ENCODE data around the gene P2RY6.
A peak's percentile ranks its signal among the peaks of the same experiment; 100 is the strongest.

The P2RY6 gene

GRCh38 chr11:73246303-73246702 is 25.8 kb upstream of the P2RY6 start:
- no peak for DNase-seq (ENCODE audit: low spot score)

GRCh38 chr11:73248526-73249185 is 23.5 kb upstream of the P2RY6 start:
- H3K27me3 ChIP-seq (ENCODE audit: insufficient read depth, poor library complexity, severe bottlenecking) = no peaks in the 10 kb centered on the region
- no peaks in the 10 kb centered on the region for H3K36me3 ChIP-seq (ENCODE audit: low read depth)
- peak; percentile 1 for DNase-seq (ENCODE audit: low spot score)
- no peaks in the 10 kb centered on the region for H3K9me3 ChIP-seq (ENCODE audit: severe bottlenecking)
- no peak overlapping the region for H3K27ac ChIP-seq (ENCODE audit: poor library complexity, severe bottlenecking)
- TF ChIP-seq CTCF (IDR thresholded peaks at IDR 0.05; ENCODE audit: poor library complexity, severe bottlenecking) = no peak
- H3K4me3 ChIP-seq (ENCODE audit: severe bottlenecking) = no peak overlapping the region
- H3K4me1 ChIP-seq (ENCODE audit: insufficient read depth, poor library complexity, severe bottlenecking) = no peaks in the 10 kb centered on the region
- no peak for ATAC-seq (ENCODE audit: low read depth)

More at GRCh38 chr11:73246303-73246702, 25.8 kb upstream of the P2RY6 start:
- no peaks in the 10 kb centered on the region for H3K27me3 ChIP-seq (ENCODE audit: insufficient read depth, poor library complexity, severe bottlenecking)
- TF ChIP-seq CTCF (IDR thresholded peaks at IDR 0.05; ENCODE audit: poor library complexity, severe bottlenecking) = no peak
- H3K27ac ChIP-seq (ENCODE audit: poor library complexity, severe bottlenecking) = no peak overlapping the region
- peaks cover 3% of the 10 kb centered on the region for H3K4me1 ChIP-seq (ENCODE audit: insufficient read depth, poor library complexity, severe bottlenecking)
- H3K4me3 ChIP-seq (ENCODE audit: severe bottlenecking) = no peak overlapping the region
- no peaks in the 10 kb centered on the region for H3K36me3 ChIP-seq (ENCODE audit: low read depth)
- no peak for ATAC-seq (ENCODE audit: low read depth)
- H3K9me3 ChIP-seq (ENCODE audit: severe bottlenecking) = no peaks in the 10 kb centered on the region

GRCh38 chr11:73249304-73249703 is 22.8 kb upstream of the P2RY6 start:
- Histone ChIP-seq H3K27ac (ENCODE audit: poor library complexity, severe bottlenecking) (no peak overlapping the region), H3K9me3 (ENCODE audit: severe bottlenecking) (no peaks in the 10 kb centered on the region), H3K4me1 (ENCODE audit: insufficient read depth, poor library complexity, severe bottlenecking) (no peaks in the 10 kb centered on the region), H3K27me3 (ENCODE audit: insufficient read depth, poor library complexity, severe bottlenecking) (no peaks in the 10 kb centered on the region), H3K4me3 (ENCODE audit: severe bottlenecking) (no peak overlapping the region), H3K36me3 (ENCODE audit: low read depth) (no peaks in the 10 kb centered on the region)
- peak; percentile 8 for DNase-seq (ENCODE audit: low spot score)
- ATAC-seq (ENCODE audit: low read depth) = no peak
- TF ChIP-seq CTCF (IDR thresholded peaks at IDR 0.05; ENCODE audit: poor library complexity, severe bottlenecking) = no peak

GRCh38 chr11:73249853-73250783 is 22.0 kb upstream of the P2RY6 start:
- H3K27ac ChIP-seq (ENCODE audit: poor library complexity, severe bottlenecking) = no peak overlapping the region
- no peak for TF ChIP-seq CTCF (IDR thresholded peaks at IDR 0.05; ENCODE audit: poor library complexity, severe bottlenecking)
- H3K4me3 ChIP-seq (ENCODE audit: severe bottlenecking) = no peak overlapping the region
- H3K36me3 ChIP-seq (ENCODE audit: low read depth) = no peaks in the 10 kb centered on the region
- no peaks in the 10 kb centered on the region for H3K4me1 ChIP-seq (ENCODE audit: insufficient read depth, poor library complexity, severe bottlenecking)
- ATAC-seq (ENCODE audit: low read depth) = no peak
- H3K9me3 ChIP-seq (ENCODE audit: severe bottlenecking) = no peaks in the 10 kb centered on the region
- H3K27me3 ChIP-seq (ENCODE audit: insufficient read depth, poor library complexity, severe bottlenecking) = no peaks in the 10 kb centered on the region
- peak; percentile 2 for DNase-seq (ENCODE audit: low spot score)

All from RWPE2 (cell line).